ENCODE data around the gene SSH2.

SSH2 gene

DNA sequence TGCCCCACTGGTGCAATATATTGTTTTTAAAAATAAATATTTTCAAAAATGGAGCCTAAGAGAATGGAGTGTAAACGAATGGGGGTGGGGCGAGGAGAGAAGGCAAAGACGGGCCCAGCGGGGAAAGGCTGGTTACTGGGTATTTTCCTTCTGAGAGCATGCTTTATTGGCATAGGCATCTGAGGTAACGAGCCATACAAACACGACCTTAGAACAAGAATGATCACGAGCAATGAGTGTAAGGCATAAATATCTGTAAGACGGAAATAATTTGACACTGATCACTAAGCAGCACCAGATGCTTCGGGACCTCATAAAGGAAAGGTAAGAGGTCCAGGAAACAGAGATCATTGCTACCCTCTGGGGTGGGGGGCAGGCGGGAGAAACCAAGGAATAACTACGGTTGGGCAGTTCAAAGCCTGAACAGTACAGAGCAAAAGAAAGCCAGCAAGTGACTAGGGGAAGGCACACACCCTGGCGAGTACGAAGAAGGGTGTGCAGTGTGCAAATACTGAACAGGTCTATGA lies 959 bp downstream of the SSH2 start:
- TF ChIP-seq, protein P1, sequence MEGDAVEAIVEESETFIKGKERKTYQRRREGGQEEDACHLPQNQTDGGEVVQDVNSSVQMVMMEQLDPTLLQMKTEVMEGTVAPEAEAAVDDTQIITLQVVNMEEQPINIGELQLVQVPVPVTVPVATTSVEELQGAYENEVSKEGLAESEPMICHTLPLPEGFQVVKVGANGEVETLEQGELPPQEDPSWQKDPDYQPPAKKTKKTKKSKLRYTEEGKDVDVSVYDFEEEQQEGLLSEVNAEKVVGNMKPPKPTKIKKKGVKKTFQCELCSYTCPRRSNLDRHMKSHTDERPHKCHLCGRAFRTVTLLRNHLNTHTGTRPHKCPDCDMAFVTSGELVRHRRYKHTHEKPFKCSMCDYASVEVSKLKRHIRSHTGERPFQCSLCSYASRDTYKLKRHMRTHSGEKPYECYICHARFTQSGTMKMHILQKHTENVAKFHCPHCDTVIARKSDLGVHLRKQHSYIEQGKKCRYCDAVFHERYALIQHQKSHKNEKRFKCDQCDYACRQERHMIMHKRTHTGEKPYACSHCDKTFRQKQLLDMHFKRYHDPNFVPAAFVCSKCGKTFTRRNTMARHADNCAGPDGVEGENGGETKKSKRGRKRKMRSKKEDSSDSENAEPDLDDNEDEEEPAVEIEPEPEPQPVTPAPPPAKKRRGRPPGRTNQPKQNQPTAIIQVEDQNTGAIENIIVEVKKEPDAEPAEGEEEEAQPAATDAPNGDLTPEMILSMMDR (IDR thresholded peaks at IDR 0.05; ENCODE audit: control insufficient read depth, insufficient read depth, low read depth, low read length, missing control alignments): no peak
- peak overlapping the region; percentile 72 for H3K4me3 ChIP-seq (ENCODE audit: control insufficient read depth, low read depth, low read length)
- no peak for DNase-seq (ENCODE audit: low read depth)

DNA sequence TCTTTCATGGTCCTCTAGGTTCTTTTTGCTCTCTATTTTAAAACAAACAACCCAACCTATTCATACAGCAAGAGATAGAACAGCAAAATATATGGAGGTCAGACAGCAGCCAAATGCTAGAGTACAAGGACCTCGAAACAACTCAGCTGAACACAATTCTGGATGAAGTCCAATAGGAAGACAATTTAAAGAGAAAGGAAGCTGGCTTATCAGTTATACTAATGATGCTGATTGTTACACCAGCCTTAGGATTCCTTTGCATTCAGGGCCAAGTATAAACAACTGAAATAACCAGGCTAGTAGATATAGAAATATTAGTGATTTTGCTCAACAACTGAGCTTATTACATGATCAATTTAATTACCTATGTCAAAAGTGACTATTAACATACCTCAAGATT lies 2.5 kb downstream of the SSH2 start:
- H3K4me3 ChIP-seq (ENCODE audit: control insufficient read depth, low read depth, low read length): no peak overlapping the region
- DNase-seq (ENCODE audit: low read depth): no peak
- TF ChIP-seq, protein P1 (IDR thresholded peaks at IDR 0.05; ENCODE audit: control insufficient read depth, insufficient read depth, low read depth, low read length, missing control alignments): no peak

DNA sequence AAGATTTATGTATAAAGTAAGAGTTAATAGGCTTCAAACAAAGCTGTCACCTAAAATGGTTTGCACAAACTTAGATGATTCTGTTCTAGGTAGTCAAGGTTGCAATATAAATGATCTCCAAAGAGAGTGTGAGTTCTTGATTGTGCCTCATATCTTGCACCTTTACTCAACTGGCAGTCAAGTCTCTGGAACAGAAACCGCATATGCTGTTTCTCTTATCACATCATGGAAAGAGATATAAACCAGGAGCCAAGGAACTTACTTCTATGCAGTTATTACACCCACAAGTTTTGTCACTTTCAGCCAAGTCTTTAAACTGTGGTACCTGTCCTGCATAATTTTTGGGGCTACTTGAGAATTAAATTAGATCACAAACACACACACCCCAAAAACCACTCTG lies 5.2 kb downstream of the SSH2 start:
- TF ChIP-seq, protein P1 (IDR thresholded peaks at IDR 0.05; ENCODE audit: control insufficient read depth, insufficient read depth, low read depth, low read length, missing control alignments): no peak
- H3K4me3 ChIP-seq (ENCODE audit: control insufficient read depth, low read depth, low read length): no peak overlapping the region
- DNase-seq (ENCODE audit: low read depth): no peak

DNA sequence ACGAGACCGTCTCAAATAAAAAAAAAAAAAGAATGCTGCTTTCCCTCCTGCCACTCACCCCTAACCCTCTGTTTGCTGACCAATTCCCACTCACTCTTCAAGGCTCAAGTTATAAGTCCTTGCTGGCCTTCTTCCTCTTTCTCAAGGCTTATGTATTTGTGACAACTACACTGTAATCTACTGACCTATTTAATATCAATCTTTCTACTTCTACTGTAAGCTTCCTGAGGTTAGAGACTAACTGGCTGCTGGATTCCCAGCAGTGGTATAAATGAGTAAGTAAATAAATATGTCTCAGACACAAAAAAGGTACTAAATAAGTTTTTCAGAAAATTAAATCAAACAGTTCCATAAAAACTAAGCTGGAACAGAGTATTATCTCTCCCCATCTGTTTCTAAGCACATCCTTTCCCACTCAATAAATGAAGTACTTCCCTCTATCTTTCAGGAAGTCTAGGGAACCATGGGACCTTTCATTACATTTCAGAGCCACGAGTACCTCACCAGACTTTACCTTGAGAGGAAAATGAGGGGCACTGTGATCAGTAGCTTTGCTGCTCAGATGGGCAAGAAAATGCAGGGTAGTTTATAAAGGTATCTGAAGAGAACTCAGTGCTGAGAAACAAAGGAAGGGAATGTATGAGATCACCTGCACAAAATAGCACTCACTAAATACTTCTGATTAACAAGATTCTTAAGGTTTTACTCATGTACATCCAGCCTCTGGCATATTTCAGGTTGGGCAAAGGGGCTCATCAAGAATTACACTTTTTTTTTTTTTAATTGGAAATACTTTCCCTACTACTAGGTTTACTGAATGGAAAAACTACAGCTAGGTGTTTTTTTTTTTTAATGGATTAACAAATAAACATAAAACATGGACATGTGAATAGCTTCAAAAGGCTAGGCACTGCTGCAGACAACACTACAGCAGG lies 10.8 kb downstream of the SSH2 start:
- TF ChIP-seq, protein P1 (IDR thresholded peaks at IDR 0.05; ENCODE audit: control insufficient read depth, insufficient read depth, low read depth, low read length, missing control alignments): no peak
- H3K4me3 ChIP-seq (ENCODE audit: control insufficient read depth, low read depth, low read length): no peak overlapping the region
- DNase-seq (ENCODE audit: low read depth): no peak

DNA sequence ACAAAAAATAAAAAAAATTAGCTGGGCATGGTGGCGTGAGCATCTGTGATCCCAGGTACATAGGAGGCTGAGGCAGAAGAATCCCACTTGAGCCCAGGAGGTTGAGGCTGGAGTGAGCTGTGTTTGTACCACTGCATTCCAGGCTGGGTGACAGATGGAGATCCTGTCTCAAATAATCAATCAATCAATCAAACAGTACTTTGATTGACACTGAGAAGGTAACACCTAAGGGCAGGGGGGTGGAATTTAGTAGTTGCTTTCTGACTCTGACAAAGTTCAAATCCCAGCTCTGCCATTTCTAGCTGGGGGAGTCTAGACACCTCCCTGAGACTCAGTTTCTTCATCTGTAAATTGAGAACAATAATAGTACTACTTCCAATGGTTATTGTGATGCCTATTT lies 12.0 kb downstream of the SSH2 start:
- TF ChIP-seq, protein P1 (IDR thresholded peaks at IDR 0.05; ENCODE audit: control insufficient read depth, insufficient read depth, low read depth, low read length, missing control alignments): no peak
- no peak overlapping the region for H3K4me3 ChIP-seq (ENCODE audit: control insufficient read depth, low read depth, low read length)
- DNase-seq (ENCODE audit: low read depth): no peak

DNA sequence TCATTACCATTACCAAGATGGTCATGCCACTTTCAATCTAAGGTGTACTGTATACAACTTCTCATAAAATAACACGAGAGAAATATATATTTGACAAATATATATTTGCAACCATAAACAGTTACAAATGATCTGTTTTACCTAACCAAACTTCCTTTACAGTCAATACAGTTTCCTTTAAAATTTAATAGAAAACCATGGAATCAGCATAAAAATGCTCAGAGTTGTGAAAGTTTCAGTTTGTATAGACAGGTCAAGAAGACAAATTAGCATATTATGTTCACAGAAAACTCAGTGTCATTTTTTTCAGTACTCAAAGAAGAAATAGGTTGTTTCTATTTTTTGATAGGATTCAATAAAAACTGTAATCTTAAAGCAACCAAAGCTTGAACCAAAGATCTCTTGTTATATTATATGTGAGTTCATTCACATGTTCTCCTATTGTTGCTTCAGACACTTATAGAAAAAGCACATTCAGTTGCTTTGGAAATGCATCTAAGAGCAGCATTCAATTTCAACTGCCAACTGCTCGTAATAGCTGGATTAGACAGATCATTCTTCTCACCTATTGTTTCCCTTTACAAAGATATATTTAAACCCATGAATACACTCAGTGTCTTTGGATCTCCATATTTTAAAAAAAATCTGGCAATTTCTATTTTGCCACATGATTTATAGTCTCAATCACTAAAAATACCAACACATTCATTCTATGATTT lies 15.1 kb downstream of the SSH2 start:
- no peak for DNase-seq (ENCODE audit: low read depth)
- TF ChIP-seq, protein P1 (IDR thresholded peaks at IDR 0.05; ENCODE audit: control insufficient read depth, insufficient read depth, low read depth, low read length, missing control alignments): no peak
- H3K4me3 ChIP-seq (ENCODE audit: control insufficient read depth, low read depth, low read length): no peak overlapping the region
